Gastroesophageal sphincter (tissue), 4 donors: Measurements from ENCODE around the gene JMJD8. TPM values are rescaled to one million over a fixed set of nuclear protein-coding genes. Genes with fewer than 3 reads are reported as not detected.

Source experiments
- ATAC-seq: fragments of 150-250 bp; one replicate; pipeline ENCODE4 v1.9.1; 2016; ENCODE audit warnings: mild to moderate bottlenecking, moderate library complexity
- H3K27ac ChIP-seq, 4 donors: fragments of 200-600 bp; sonication (generic) in 3 of 4; 1 replicate in 3 of 4; 2 replicates in 1 of 4; pipeline ENCODE4 v1.5.1; 2016 to 2019
- H3K27me3 ChIP-seq: fragments of 200-600 bp; sonication (generic); one replicate; pipeline ENCODE4 v1.5.1; 2019
- H3K36me3 ChIP-seq, 2 donors: fragments of 200-600 bp; sonication (generic); one replicate each; pipeline ENCODE4 v1.5.1; 2019; ENCODE audit warnings: control low read depth in 1 of 2
- H3K4me1 ChIP-seq, 3 donors: fragments of 200-600 bp; sonication (generic); 1 replicate in 2 of 3; 2 replicates in 1 of 3; pipeline ENCODE4 v1.5.1; 2016 to 2019; ENCODE audit warnings: control low read depth in 2 of 3
- H3K4me3 ChIP-seq, 2 donors: fragments of 200-600 bp; sonication (generic); one replicate each; pipeline ENCODE4 v1.5.1; 2019; ENCODE audit warnings: mild to moderate bottlenecking in 1 of 2, moderate library complexity in 1 of 2
- H3K9me3 ChIP-seq, 3 donors: fragments of 200-600 bp; sonication (generic); one replicate each; pipeline ENCODE4 v1.5.1; 2017 to 2019; ENCODE audit warnings: control low read depth in 2 of 3
- CTCF ChIP-seq, 4 experiments: fragments of 200-600 bp in 2 of 4; fragments of 450-650 bp in 2 of 4; sonication (generic) in 1 of 4; IDR thresholded peaks; one replicate each; pipeline ENCODE4 v1.5.1; 2017 to 2019; ENCODE audit warnings: antibody characterized with exemption in 4 of 4, mild to moderate bottlenecking in 2 of 4, moderate library complexity in 2 of 4
- EP300 ChIP-seq: sonication (generic); formaldehyde crosslinking; IDR thresholded peaks from one replicate; pipeline ENCODE4 v1.6.1; 2017; ENCODE audit warnings: antibody characterized with exemption, mild to moderate bottlenecking
- POLR2A ChIP-seq, 2 donors: fragments of 450-650 bp; IDR thresholded peaks; one replicate each; pipeline ENCODE4 v1.6.1; 2017; ENCODE audit warnings: antibody characterized with exemption in 2 of 2, mild to moderate bottlenecking in 2 of 2, moderate library complexity in 1 of 2
- POLR2AphosphoS5 ChIP-seq: sonication (generic); formaldehyde crosslinking; IDR thresholded peaks from one replicate; pipeline ENCODE4 v1.6.1; 2017; ENCODE audit warnings: antibody characterized with exemption
- WGBS, 2 donors: methylation state at CpG; one replicate each; pipeline ENCODE4 v1.1.5; 2018; ENCODE audit warnings: low coverage in 1 of 2; 5-methylcytosine and 5-hydroxymethylcytosine counted together
- total RNA-seq, 4 donors: library from RNA; depleted of rRNA; stranded (reverse); fragments of >200 nt; gene quantifications; one replicate each; pipeline ENCODE4 v1.1.0, GENCODE V29; 2016

Gene JMJD8
- total RNA-seq, 4 donors from 2014 or later = 70.2 to 109 (median 90.5) TPM

- no peak for TF ChIP-seq CTCF (IDR thresholded peaks at IDR 0.05)
- TF ChIP-seq EP300 = no peak
- no peak for TF ChIP-seq POLR2AphosphoS5
- TF ChIP-seq POLR2A (IDR thresholded peaks at IDR 0.05) = no peak
- Histone ChIP-seq H3K36me3 (peaks cover 0 to 26% of the 10 kb centered on the region in 2 donors), H3K4me3 (no peak overlapping the region), H3K27ac (no peak overlapping the region), H3K4me1 (peaks cover 0 to 47% (median 29%) of the 10 kb centered on the region in 3 donors), H3K9me3 (no peaks in the 10 kb centered on the region), H3K27me3 (peaks cover 8% of the 10 kb centered on the region)
- no CpG with 5 or more reads among the region's 21 CpGs for WGBS, 2 donors
- ATAC-seq = no peak
Observed at GRCh38 chr16:676565-676902, 7.6 kb downstream of the JMJD8 start.

- H3K9me3 ChIP-seq = no peaks in the 10 kb centered on the region
- peak overlapping the region in 1 of 2 donors; percentile 49 for H3K4me3 ChIP-seq
- no peak for ATAC-seq
- 29% methylated on average over 4 of the region's 25 CpGs; no CpG with 5 or more reads in 1 of the 2 donors for WGBS, 2 donors
- H3K27me3 ChIP-seq = peaks cover 8% of the 10 kb centered on the region
- peaks cover 0 to 42% (median 23%) of the 10 kb centered on the region in 3 donors for H3K4me1 ChIP-seq
- peak overlapping the region in 3 of 4 donors; percentile 48 to 69 (median 50) for H3K27ac ChIP-seq
- peaks cover 0 to 29% of the 10 kb centered on the region in 2 donors for H3K36me3 ChIP-seq
- TF ChIP-seq POLR2AphosphoS5 = no peak
- no peak for TF ChIP-seq POLR2A (IDR thresholded peaks at IDR 0.05)
- TF ChIP-seq CTCF (IDR thresholded peaks at IDR 0.05) = no peak
- TF ChIP-seq EP300 = no peak
Observed at GRCh38 chr16:675884-676564, 8.1 kb downstream of the JMJD8 start.

GRCh38 chr16:674968-675883, 8.9 kb downstream of the JMJD8 start, which contains the start of gene RHBDL1:
Gene RHBDL1 (plus strand): TSS chr16:675671. CDS start chr16:675791, 120 bp downstream.
- peak within 1 kb of the TSS in 1 of 2 donors; percentile 49 for H3K4me3 ChIP-seq
- H3K27ac ChIP-seq = peak within 1 kb of the TSS in 3 of 4 donors; percentile 48 to 69 (median 50)
- peaks cover 0 to 37% of the 10 kb centered on the region in 2 donors for H3K36me3 ChIP-seq
- peaks cover 8% of the 10 kb centered on the region for H3K27me3 ChIP-seq
- no peak for TF ChIP-seq CTCF (IDR thresholded peaks at IDR 0.05)
- no peak for TF ChIP-seq EP300
- no peak for TF ChIP-seq POLR2AphosphoS5
- TF ChIP-seq POLR2A (IDR thresholded peaks at IDR 0.05) = no peak
- H3K9me3 ChIP-seq = no peaks in the 10 kb centered on the region
- no peak for ATAC-seq
- WGBS, 2 donors = 4% methylated on average over 15 of the region's 73 CpGs; no CpG with 5 or more reads in 1 of the 2 donors
- H3K4me1 ChIP-seq = peaks cover 0 to 38% (median 21%) of the 10 kb centered on the region in 3 donors

DNA sequence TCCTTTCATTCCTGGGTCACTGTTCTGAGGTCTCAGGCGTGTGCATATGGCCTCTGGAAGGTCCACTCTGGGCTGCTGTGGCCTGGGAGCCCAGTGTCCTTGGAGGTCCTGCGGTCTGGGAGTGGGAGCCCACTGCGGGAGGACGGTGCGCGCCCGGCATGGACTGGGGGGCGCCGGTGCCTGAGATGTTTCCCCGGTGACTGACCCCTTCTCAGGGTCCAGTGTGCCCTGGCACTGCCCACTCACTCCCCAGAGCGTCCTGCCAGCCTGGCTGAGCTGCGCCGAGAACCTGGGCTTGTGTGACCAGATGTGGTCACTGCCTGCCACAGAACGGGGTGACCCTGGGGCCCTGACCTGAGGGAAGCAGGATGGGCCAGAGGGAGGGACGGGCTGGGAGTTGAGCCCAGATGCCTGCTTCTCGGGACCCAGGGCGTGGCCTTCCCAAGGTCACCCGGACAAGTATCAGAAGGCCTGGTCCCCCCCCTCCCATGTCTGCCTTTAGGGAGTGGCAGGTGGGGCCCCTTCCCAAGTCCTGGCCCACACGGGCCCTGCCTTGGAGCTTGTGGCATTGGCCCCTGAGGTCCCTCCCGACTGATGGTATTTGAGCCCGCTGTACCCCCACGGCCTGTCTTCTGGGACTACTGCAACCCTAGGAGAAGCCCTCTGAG, 9.8 kb downstream of the JMJD8 start:
- Histone ChIP-seq H3K4me3 (no peak overlapping the region), H3K36me3 (peaks cover 0 to 46% of the 10 kb centered on the region in 2 donors), H3K27me3 (peaks cover 8% of the 10 kb centered on the region), H3K9me3 (no peaks in the 10 kb centered on the region), H3K27ac (peak overlapping the region in 3 of 4 donors; percentile 6 to 50 (median 48)), H3K4me1 (peaks cover 0 to 44% (median 20%) of the 10 kb centered on the region in 3 donors)
- WGBS, 2 donors = no CpG with 5 or more reads among the region's 22 CpGs
- TF ChIP-seq EP300 = no peak
- ATAC-seq = no peak

DNA sequence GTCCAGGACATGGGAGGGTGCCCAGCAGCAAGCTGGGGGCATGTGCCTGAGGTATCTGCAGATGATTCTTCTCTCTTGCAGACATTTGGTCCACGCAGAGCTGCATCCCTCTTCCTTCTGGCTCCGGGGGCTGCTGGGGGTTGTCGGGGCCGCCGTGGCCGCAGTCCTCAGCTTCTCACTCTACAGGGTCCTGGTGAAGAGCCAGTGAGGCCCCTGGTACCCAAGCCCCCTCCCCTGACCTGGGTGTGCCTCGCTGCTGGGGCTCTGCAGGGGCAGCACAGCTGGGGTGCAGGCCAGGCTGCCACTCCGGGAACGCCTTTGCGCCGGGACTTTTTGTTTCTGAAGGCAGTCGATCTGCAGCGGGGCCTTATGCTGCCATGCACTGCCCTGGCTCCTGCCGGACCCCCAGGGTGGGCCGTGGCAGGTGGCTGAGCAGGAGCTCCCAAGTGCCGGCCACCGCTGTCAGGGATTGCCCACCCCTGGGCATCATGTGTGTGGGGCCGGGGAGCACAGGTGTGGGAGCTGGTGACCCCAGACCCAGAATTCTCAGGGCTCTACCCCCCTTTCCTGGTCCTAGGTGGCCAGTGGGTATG, 10.6 kb downstream of the JMJD8 start:
- peaks cover 8% of the 10 kb centered on the region for H3K27me3 ChIP-seq
- no peak overlapping the region for H3K27ac ChIP-seq
- ATAC-seq = no peak
- H3K4me3 ChIP-seq = no peak overlapping the region
- WGBS, 2 donors = no CpG with 5 or more reads among the region's 18 CpGs
- H3K36me3 ChIP-seq = peaks cover 0 to 50% of the 10 kb centered on the region in 2 donors
- TF ChIP-seq POLR2A (IDR thresholded peaks at IDR 0.05) = no peak
- no peak for TF ChIP-seq POLR2AphosphoS5
- no peak for TF ChIP-seq EP300
- no peak for TF ChIP-seq CTCF (IDR thresholded peaks at IDR 0.05)
- no peaks in the 10 kb centered on the region for H3K9me3 ChIP-seq
- peaks cover 0 to 44% (median 24%) of the 10 kb centered on the region in 3 donors for H3K4me1 ChIP-seq
